Hematopoietic multipotent progenitor cell treated with erythropoietin and hydrocortisone succinate and interleukin-3 and kit ligand, for 15 days (in vitro differentiated cells): ENCODE data around the gene FMN1.

Experiments used
- DNase-seq: peaks from one replicate; pipeline ENCODE4 v3.0.0-alpha.2; 2015; ENCODE audit warnings: low spot score

FMN1 gene

DNA sequence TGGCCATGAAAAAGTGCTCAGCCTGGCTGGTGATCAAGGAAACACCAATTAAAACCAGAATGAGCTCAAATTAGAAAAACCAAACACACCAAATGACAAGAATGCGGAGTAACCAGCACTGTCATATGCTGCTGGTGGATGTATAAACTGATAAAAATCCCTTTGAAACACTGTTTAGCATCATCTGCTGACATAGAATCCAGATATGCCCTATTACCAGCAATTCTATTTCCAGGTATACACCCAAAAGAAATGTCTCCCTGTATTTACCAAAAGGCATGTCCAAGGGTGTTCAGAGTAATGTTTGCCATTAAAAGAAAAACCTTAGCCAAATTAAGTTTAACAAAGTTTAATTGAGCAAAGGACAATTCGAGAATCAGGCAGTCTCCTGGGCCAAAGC lies 138.6 kb downstream of the FMN1 start:
- DNase-seq, result no peak

DNA sequence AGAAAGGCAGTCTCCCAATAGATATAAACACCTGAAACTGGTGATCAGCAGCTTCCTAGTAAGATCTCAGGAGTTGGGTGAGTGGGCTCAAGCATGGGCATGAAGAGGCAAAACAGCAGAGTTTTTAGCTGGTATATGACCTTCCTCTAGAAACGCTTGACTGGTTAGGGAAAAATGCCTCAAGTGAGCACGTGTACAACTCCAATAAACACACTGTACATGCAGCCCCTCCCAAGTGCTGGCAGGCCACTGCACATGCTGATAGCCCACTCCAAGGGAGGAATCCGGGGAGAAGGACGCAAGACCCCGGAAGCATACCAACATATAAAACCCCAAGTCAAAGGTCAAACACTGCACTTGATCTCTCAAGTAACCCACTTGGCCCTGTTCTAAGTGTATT lies 143.0 kb downstream of the FMN1 start:
- no peak for DNase-seq

DNA sequence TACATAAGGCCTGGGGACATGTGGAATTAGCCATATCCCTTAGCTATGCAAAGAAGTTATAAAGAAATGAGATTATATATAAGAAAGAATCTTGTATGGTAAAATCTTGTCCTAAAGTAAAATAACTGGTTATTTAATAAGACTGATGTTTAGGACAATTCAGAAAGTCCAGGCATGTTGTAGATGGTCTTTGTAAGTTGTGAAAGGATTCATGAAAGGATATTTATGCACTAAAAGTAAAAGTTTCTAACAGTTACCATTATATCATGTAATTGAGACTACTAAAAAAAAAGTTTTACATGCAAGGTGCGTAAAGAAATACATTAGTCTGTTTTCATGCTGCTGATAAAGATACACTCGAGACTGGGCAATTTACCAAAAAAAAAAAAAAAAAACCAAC lies 146.3 kb downstream of the FMN1 start:
- no peak for DNase-seq

DNA sequence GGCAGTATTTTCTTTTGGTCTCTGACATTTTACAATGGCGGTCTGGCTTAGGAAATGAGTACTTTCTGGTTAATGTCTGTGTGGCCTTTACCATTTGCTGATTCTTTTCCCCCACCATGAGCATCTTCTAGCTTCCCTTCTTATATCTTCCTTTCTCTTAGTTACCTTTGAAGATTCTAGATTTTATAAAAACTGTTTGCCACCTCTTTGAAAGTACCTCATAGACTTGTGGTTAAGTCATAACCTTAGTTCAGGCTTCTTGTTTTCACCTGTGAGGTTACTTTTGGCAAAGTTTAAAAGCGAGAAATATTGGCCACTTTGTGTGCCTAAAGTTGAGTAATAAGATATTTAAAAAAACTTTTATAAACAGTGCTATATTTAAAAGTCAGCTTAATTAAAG lies 147.4 kb downstream of the FMN1 start:
- no peak for DNase-seq

DNA sequence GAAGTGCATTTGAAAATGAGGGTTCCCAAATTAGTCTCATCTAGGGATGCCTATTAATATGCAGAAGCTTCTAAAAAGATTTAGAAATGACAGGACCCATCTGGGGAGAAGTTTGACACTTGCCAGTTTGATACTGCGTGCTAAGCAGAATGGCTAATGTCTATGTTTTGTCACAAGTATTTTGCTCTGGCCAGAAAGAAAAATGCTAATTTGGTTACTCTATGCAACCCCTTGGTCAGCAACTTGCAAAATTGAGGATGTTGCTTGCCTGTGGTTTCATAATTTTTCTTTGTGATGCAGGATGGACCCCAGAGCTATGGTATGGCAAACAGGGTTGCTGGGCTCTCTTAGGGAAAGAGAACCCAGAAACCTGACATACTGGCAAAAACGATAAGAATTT lies 148.2 kb downstream of the FMN1 start:
- DNase-seq, result no peak

DNA sequence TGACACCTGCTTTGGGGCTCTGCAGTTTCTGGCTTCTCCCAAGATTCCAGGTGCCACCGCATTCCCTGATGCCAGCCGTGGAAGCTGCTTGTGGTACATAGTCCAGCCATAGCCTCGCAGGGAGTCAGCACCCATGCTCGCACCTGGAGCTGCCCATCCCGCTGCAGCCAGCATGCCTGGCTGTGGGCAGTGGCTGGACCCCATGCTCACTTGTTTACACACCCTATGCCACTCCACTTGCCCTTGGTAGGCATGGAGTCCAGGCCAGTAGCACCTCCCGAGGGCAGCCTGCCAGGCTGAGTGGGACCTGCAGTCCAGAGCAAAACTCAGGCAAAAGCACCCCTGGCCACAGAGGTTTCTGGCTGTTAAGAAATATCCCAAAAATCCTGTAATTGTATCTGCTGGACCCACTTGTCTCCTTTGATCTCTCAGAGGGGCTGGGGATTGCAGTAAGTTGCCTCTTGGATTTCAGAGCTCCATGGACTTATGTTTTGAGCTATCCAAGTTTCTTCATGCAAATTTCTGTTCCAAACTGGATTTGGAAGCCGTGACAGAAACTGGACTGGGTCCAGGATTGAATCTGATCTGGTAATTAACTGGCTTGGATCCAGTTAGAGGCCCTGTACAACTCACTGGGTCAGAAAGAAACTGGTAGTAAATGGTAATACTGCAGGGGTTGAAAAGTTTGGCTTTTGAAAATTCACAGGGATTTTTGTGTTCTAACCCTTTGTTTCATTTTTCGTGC lies 149.3 kb downstream of the FMN1 start:
- DNase-seq, result no peak

DNA sequence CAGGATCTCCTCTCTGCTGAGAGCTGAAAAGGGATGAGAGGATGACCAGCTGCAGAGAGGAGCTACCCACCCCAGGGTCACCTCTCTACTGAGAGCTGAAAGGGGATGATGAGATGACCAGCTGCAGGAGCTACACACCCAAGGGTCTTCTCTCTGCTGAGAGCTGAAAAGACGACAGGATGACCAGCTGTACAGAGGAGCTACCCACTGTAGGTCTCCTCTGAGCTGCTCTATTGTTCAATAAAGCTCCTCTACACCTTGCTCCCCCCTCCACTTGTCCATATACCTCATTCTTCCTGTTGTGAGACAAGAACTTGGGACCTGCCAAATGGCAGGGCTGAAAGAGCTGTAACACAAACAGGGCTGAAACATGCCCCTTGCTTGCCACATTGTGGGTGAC lies 149.9 kb downstream of the FMN1 start:
- no peak for DNase-seq

DNA sequence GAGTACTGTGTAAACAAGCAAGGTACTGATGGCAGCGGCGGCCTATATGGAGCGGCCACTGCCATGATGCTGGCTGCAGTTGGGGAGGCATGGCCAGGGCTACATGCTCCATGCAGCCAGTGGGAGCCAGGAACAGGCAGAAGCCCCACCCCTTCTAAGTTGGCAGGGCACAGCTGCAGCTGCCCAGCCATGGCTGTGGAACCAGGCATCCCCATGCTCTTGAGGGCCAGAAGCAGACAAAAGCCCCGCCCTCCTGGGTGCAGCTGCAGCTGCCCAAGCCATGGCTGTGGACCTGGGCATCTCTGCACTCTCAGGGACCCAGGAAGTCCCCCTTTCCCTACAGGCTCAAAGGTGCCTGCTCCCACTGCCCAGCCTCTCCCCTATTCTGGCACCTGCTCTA lies 150.9 kb downstream of the FMN1 start:
- DNase-seq, result no peak

DNA sequence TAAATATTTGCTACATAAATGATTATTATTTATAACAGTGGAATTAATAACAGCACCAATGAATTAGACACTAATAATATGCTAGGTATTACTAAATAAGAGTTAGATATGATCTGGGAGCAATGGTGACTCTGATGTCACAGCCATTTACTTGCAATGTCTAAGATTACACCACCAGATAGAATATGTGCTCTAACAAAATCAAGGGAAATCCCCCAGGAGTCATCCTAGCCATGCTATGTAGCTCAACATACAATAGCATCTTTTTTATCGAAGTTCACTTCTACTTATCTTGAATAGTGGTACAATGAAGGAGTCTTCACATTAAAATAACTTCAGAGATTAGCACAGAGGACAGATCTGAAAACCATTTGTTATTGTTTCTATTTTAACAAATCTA lies 154.0 kb downstream of the FMN1 start:
- no peak for DNase-seq

DNA sequence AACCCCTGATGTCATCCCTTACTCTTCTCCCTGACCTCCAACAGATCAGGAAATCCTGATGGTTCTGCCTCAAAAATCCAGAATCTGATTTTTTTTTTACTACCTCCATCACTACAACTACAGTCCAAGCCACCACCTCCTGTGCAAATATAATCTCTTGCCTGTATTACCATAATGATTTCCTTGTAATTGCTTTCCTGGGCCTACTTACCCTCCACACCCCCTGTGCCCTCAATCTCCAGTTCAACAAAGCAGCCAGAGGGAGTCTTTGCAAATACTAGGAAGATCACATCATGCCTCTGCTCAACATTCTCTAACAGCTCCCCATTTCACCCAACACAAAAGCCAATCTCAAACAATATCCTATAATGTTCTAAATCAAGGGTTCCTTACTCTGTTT lies 159.9 kb downstream of the FMN1 start:
- DNase-seq, result no peak

DNA sequence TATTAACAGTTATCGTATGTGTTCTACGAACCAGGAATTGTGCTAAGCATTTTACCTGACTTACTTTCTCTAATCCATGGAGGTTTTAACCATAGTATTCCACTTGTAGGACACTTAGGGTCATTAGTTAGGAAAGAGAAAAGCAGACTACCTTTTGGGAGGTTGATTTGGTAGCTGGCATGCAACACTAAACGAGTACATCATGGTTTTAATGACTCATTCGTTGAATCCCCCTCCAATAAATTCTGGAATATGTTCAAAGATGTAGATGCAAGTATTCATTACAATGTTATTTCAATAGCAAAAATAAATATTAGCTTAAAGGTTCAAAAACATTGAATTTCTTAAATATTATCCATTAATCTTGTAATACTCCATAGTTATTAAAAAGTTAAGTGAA lies 162.5 kb downstream of the FMN1 start:
- DNase-seq, result no peak

DNA sequence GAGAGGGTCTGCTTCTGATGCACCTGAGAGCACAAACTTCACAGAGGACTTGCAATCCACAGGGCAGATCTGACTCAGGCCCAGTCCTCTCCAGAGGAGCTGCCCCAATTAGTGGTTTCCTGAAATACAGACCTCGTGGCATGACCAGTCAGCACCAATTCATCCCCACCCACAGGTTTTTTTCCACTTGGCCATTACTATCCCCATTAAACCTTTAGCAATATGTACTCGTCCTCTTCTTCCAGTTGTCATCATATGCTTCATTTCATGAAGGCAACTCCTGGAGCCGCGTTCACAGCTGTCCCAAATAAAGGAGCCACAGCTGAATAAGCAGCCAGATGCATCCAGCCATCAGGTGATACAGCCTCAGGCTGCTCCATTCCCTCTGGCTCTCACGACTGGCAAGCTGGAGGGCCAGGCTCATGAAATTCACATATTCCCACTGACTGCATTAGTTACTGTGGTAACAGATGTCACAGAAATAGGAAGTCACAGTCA lies 163.1 kb downstream of the FMN1 start:
- no peak for DNase-seq

DNA sequence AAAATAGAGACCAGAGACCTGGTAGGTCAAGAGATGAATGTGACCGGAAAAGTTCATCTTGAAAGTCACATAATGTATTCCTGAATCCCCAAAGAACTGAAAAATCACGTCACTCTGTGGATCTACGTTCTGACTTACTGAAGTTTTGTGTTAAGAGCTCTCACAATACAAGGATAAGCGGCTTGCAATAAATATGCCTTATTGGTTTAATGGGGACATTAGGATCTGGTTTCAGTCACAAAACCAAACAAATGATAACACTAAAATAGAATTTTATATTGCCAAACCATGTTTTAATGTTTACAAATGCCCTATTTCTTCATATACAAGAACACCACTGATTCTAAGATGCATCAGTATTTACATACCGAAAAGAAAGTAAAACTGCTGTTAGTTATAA lies 164.2 kb downstream of the FMN1 start:
- DNase-seq, result no peak

DNA sequence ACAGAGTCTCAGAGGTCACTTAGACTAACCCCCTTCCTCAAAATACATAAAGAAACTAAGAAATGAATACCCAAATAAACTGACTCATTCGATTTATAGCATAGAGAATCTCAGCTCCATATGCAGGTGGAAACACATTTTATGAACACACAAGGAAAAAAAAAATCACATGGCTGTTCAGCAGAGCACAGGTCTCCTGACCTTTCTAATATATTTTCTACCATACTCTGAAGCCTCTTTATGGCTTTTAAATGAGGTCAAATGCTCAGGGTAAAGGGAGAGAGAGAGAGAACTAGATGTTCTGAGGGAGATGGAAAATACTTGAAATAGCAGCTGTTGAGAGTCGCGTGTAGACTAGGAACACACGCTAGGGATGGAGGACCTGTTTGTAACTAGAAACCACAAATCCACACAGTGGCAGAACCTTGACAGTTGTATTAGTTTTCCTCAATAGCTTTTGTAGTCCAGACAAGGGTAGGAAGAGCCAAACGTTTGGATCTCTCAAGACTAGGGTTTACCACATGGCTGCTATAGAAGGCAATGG lies 165.3 kb downstream of the FMN1 start:
- DNase-seq, result no peak

DNA sequence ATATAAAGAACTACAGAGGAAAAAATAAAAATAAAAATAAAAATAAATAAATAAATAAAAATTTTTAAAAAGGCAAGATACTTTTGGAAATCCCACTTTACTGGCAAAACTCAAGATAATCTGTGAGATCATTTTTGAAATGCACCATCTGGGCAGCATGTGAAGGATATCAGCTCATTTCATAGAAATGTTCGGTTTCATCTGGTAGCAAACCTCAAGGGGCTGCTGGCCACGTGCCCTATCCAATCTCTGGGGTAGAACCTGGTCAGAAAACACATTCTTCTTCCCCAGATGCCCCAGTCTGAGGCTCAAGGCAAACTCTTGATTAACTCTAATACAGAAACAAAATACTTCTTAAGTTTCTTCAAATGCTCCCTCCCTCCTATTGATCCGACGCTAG lies 166.0 kb downstream of the FMN1 start:
- no peak for DNase-seq

DNA sequence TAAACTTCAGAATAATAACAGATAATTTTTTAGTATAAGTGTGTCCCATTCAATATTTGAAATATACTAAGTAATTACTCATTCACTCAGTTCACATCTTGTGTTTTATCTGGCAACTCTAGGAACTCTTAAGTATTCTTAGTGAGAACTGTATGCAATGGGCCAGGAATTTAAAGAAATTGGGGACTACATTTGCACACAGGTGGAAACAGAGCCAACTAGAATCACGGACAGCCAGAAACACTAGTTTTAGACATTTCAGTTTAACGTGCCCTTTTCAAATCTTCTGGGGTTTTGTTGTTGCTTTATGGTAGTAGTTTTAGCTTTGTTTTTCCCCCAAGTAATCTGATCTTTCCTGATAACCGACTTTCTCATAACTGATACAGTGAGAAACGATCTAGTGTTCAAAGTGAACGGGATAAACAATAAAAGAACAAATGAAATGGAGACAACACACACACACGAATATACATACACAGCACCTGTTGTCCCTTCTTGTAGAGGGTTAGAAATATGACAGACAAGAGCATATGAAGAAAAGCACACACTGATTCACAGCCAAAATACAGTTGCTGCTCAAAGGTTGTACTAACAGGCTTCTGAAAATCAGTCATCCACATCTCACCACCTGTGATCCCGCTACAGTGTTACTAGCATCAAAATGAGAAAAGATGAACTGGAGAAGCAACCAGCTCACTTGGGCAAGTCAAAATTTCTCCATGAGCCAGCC lies 167.0 kb downstream of the FMN1 start:
- no peak for DNase-seq

DNA sequence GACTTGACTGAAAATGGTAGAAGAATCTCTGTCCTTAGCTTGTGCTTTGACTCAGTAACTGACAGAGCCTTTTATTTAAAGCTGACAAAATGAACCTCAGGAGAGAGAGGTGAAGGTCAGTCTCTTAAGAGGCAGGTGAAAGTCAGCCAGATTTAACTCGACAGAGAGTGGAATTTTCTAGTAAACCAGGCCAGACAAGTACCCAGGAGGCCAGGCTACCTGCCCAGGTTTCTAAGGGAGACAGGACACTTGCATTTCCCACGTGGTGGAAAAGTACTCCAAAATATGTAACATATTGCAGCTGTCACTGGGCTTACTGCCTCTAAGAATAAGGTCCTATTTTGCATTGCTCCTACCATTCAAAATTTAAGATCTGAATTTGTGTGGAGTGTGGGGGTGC lies 167.9 kb downstream of the FMN1 start:
- DNase-seq, result no peak

DNA sequence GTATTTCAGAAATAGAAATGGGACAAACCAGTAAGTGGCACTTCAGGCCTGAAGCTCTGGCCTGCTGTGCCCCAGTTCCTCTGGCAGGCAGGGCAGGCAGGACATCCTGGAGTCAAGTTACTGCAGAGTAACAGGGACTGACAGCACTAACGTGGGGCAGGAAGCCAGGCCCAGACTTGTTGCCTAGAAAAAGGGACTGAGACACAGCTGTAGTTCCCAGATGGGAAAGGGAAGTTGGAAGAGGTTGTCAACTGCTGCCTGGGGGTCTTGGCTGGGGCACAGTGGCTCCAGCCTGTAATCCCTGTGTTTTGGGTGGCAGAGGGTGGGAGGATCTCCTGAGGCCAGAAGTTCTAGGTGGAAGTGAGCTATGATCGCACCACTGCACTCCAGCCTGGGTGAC lies 171.9 kb downstream of the FMN1 start:
- no peak for DNase-seq

DNA sequence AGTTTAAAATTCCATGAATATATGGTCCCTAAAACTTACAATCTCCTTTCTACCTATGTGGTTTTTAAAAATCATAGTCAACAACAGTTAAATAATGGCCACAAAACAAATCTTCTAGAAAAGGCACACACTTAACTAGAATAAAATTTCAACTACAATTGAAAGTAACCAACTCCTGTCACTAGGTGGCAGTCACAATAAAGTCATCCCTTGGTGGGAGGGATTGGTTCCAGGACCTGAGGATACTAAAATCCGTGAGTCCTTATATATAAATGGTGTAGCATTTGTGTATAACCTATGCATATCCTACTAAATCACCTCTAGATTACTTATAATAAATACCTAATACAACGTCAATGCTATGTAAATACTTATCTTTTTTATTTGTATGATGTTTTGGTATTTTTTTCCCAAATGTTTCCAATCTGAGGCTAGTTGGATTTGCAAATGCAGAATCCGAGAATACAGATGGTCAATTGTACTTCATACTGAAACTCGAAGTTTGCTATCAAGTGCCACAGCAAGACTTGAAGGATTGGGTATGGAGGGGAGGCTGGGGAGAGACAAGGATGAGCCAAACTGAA lies 172.6 kb downstream of the FMN1 start:
- peak; percentile 6 for DNase-seq

DNA sequence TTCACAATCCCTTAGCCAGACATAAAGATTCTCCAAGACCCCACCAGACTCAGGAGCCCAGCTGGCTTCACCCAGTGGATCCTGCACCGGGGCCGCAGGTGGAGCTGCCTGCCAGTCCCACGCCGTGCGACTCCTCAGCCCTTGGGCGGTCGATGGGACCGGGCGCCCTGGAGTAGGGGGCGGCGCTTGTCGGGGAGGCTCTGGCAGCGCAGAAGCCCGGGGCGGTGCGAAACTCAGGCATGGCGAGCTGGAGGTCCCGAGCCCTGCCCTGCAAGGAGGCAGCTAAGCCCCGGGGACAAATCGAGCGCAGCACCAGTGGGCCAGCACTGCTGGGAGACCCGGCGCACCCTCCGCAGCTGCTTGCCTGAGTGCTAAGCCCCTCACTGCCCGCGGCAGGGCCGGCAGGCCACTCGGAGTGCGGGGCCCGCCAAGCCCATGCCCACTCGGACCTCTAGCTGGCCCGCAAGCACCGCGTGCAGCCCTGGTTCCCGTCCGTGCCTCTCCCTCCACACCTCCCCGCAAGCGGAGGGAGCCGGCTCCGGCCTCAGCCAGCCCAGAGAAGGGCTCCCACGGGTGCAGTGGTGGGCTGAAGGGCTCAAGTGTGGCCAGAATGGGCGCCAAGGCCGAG lies 175.0 kb downstream of the FMN1 start:
- no peak for DNase-seq

DNA sequence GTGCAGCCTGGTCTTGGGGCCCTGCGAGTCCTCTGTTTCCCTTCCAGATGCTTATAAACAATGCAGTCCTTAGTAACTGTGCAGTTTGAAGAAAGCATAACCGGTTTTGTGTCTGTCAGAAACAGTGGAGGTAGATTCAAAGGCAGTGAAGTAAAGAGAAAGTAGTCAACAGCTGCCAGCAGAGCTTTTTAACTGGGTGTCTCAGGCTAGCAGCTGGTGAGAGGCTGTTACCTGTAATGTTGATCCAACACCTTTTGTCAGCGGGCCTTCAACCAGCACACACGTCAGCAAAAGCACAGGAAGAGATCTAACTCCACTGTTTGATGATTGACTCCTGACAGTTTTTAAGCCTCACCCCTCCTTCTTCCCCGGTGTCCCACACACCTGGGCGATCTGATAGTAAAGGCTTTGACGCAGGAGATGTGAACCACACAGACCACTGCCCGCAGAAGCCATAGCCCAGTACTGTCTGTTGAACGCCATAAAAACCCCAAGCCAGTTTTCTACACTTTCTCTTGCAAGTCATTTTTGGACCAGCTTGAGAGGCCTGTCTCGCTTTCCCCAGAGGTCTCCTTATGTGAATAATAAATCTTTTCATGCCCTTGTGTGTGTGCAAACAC lies 178.0 kb downstream of the FMN1 start:
- no peak for DNase-seq

DNA sequence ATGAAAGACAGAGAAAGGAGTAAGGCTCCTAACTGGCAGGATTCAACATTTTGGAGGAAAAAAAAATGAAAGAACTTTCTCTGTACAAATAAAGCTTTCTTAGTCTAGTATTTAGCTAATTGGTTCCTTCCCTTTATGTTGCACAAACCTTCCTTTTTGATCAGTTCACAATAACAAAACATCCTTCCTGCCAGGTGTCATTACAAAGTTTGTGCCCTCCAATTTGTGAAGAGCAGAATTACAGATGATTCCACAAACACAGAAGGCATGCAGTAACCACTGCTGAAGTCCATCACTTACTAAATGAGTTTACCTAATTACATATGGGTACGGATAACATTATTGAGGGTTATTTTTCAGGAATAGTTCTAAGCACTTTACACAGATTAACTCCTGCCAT lies 179.9 kb downstream of the FMN1 start:
- DNase-seq, result no peak
